Renal cortex interstitium (tissue), 11 donors: Measurements from ENCODE around the gene SCGN. TPM values are rescaled to one million over a fixed set of nuclear protein-coding genes. Genes with fewer than 3 reads are reported as not detected.

Experiments used
- DNase-seq, 11 donors: peaks; one replicate each; pipeline ENCODE4 v3.0.0-alpha.2; 2013; ENCODE audit warnings: low read depth in 9 of 11, low spot score in 4 of 11; ENCODE audit errors: extremely low read depth in 1 of 11
- polyA plus RNA-seq, 3 donors: library from polyadenylated mRNA; unstranded; fragments of 120-200 nt; gene quantifications; one replicate each; pipeline ENCODE4 v1.2.1, GENCODE V29; 2013; ENCODE audit not compliant: insufficient read length in 3 of 3

The SCGN gene
- polyA plus RNA-seq, 3 donors: 0.14 to 0.34 (median 0.22) TPM

- no peak for DNase-seq
Measured at GRCh38 chr6:25637211-25637610, 14.8 kb upstream of the SCGN start.

DNA sequence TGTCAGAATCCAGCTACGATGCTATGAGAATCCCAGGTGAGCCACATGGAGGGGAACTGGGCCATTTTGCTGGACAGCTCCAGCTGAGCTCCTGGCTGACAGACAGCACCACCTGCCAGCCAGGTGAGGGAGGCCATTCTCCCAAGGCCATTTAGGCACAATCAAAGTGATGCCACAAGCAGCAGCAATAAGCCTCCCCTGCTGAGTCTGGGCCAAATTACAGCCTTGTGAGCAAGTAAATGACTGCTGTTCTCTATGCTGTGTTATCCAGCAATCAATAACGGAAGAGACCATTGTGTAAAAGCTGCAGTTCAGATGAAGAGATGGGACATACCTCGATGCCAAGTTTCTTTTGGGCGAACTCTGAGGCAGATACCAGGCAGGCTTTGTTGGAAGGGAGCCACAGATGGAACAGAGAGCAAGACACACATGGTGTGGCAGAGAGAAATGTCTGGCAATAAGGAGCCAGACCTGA is 14.0 kb upstream of the SCGN start:
- DNase-seq: no peak

DNA sequence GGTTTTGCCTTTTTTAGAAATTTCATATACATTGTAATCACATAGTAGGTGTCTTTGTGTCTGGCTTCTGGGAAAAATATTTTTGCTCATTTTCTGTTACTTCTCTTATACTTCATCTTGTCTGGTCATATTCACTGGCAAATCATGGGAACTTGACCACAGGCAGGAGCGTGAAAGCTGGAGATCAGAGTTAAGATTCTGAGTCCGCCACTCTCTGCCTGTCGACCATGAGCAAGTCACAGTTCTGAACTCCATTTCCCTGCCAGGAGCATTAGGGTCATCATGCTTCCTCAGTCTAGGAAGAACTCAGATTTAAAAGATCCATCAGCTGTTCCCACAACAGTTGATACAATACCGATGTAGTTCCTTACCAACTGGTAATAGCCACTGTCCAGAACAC is 12.4 kb upstream of the SCGN start:
- no peak for DNase-seq

DNA sequence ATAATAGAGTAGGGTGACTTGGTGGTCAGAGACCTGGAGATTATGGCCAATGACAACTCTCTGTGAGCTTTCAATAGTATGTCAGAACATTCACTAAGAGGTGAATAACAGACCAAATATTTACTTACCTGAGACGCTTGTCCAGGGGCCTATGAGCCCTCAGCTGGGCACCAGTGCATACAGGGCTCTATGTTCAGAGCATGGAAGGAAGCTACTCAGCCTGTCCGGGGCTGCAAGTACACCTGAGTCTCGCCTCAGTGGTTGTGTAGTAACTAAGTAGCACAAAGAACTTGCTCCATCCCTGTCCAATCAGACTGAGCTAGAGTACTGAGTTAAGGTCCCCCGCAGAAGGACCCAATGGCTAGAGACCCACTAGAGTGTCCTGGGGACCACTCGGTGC is 11.6 kb upstream of the SCGN start:
- no peak for DNase-seq

- no peak for DNase-seq
Measured at GRCh38 chr6:25640891-25641290, 11.1 kb upstream of the SCGN start.

DNA sequence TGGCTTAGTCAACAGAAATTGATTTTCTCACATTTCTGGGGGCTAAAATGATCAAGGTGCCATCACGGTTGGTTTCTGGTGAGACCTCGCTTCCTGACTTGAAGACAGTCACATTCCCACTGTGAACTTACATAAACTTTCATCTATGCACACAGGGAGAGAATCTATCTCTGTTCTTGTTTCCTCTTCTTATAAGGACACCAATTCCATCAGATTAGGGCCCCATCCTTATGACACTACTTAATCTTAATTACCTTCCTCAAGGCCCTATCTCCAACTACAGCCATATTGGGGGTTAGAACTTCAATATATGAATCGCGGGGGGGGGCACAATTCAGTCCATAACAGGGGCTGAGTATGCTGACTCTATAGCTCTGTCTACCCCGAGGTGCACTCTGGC is 10.6 kb upstream of the SCGN start:
- DNase-seq: no peak

DNA sequence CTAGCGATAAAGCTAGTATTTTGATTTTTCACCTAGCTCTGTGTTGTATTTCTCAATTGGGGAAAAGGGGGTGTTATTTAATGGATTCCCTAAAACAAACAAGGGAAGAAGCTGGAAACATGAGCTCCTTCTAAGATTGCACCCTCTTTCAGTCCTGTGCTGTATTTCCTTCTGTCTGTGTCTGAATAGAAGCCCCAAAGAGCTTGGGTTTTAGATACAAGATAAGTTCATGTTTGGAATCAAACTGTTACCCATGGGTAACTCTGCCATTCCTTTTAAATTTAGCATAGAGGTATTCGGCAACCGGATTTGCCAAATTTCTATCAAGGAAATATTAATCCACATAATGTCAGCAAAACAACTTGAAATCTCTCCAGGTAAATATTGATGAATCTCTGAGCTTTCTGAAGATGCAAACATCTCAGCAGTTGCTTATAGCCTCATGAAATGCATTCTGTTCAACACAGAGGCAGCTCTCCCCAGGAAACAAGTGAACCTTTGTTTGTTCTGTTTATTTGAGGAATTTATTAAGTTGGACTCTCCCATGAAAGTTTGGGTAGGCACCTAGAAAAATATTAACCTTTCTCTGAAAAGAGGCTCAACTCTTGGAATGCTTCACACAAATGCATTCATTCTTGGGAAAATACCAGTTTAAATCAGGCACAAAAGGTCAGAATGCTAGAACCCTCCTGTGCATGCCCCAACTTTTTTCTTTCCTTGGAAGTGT is 9.9 kb upstream of the SCGN start:
- DNase-seq: peak in 1 of 11 donors; percentile 22

DNA sequence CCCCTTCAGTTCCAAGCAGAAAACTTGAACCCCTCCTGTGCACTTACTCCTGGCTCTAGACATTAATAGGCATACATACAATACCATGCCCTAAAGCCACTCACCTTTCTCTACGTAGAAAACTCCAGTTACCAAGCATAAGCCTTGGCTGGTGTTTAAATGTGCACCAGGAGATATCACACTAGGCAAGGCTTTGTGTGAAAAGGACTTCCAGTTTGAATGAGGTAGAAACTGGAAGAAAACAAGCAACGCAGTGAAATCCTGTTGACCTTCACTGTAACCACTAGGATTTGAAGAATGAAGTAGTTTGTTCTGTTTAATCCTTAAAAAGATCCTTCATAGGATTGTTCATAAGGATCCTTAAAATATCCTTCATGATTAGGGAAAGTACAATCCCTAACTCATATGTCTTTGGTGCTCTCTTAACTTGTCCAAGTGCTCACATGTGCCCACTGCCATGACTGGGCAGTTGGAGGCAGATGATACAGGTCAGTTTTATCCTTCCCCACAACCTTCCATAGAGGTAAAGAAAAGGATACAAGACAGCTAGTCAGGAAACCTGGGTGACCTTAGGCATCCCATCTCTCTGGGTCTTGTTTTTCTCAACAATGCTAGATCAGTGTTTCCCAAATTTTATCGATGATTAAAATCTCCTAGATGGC is 9.2 kb upstream of the SCGN start:
- no peak for DNase-seq

DNA sequence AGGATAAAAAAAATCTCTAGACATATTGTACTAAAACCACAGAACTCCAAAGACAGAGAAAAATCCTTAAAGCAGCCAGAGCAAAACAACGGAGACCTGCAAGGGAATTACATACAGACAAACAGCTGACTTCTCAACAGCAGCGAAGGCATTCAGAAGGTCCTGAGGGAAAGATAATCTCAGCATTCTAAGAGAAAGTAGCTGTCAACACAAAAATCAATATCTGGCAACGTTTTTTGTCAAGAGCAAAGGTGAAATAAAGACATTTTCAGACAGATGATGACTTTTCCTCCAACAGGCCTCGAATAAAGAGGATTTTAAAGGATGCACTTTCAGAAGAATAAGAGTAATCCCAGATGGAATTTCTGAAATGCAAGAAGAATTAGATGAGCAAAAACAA is 6.1 kb upstream of the SCGN start:
- no peak for DNase-seq

GRCh38 chr6:25649611-25650010 is 2.4 kb upstream of the SCGN start:
- no peak for DNase-seq

DNA sequence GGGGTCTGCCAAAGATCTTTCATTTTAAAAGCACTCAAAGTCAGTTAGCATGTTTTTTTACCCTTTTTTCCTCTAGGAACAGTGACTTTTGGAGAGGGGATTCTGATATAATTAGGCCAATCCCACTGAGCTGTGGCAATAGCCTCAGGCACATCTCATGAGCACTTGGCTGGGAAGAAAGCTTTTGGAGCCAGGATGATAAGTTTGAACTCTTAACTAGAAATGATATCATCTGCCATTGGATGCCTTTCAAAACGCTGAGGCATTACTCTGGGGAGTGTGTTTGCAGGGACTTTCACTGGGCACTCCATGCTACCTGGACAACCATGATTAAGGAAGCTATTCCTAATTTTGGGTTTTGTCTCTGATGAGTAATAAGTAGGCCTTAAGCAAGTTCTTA is 3.7 kb downstream of the SCGN start:
- no peak for DNase-seq

GRCh38 chr6:25659633-25660368 is 7.8 kb downstream of the SCGN start:
- no peak for DNase-seq

DNA sequence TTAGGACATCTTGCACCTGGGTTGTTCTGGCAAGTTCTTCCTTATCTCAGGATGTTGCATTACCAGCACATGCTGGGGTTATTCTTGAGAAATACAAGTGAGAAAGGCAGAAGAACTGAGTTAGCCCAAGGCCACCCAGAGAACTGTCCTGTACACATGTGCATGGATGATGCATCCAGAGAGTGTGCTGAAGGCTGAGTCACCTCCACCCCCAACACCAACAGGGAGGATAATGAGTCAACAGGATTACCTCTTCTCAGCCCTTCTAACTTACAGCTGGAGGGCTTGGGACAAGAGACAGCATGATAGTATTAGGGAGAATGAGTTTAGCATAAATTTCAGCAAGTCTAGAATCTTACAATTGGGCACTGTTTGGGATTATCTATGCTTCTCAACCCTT is 8.5 kb downstream of the SCGN start:
- no peak for DNase-seq

DNA sequence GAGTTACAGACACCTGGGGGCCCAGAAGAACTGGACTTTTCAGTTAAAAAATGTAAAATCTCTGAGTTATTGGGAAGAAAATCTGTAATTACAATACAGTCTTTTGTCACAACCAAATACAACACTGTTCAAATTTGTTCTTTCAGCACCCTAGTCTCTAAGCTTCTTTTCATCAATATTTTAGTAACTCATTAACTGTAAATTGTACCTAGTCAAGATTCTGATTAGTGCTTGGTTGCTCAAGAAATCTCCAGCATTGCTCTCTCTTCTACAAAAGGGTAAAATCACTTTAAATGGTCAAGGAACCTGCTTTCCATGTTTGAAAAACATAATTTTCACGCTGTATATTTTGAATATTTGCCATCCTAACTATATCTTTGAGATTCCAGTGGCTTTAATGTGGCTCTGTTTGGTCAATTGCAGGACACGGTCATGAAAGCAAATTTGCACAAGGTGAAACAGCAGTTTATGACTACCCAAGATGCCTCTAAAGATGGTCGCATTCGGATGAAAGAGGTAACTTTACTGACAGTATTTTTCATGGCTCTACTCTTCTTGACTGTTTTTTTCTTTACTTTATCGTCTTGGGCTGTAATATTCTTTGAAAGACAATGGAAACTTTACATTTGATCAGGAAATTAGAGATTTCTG is 9.2 kb downstream of the SCGN start:
- DNase-seq: no peak

DNA sequence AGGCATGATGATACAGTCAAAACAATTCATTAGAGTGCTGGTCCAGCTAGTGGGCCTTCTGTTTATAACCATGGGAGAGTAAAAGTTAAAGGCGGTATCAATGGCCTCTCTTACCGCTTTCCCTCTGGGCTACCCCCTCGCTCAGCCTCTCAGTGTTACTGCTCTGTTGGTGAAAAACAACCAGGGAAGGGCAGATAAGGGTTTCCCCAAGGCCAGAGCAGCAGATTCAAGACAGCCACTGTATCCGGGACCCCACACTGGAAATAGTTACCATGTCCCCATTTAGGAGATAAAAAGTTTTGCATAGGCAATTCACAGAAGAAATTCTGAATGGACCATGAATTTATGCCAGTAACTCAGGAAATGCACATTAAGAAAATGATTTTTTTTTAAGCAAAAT is 13.4 kb downstream of the SCGN start:
- no peak for DNase-seq

- no peak for DNase-seq
Measured at GRCh38 chr6:25669413-25669812, 17.4 kb downstream of the SCGN start.

DNA sequence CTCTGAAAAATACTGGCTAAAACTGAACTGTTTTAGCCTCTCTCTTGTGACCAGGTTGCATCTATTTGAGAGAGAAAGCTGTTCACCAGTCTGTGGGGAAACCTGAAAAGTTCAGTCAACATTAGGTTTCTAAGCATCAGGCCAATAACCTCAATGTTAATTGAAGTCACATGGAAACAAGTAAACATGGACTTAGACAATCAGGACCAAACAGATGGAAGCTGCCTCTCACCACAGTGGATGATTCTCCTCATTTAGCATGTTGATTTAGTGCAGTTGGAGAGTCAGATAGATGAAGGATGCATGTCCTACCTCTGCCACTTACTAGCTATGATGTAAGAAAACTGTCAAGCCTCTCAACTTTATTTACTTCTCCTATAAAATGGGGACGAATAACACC is 18.2 kb downstream of the SCGN start:
- DNase-seq: no peak

DNA sequence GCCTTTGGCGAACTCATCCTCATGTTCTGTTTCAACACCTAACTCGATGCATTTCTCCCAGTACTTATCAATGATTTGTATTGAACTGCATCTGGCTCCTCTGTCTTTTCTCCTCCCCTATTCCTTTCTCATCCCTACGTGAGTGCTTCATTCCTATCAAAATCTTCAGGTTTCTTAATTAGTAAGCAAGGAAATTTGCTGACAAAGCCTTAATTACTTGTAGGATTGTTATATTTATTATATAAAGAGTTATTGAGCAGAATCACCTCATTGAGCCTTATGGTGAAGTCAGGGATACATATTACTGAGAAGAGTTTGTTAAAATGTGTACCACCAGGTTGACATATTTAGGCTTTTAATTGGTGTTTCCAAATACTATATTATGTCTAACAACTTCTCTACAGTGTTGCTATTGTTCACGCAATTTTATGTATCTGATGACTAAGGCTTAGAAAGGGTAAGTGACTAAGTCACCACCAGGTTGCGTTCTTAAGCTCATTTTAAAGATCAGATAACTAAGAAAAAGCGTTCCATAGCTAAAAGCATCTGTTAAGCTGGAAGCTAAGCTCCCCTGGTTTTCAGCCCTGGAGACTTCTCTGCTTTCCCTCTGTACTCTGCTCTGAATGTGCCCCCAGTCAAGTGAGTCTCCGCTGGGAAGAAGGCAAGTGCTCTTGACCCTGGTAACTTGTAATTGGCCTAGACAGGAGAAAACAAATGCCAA is 18.9 kb downstream of the SCGN start:
- DNase-seq: no peak

DNA sequence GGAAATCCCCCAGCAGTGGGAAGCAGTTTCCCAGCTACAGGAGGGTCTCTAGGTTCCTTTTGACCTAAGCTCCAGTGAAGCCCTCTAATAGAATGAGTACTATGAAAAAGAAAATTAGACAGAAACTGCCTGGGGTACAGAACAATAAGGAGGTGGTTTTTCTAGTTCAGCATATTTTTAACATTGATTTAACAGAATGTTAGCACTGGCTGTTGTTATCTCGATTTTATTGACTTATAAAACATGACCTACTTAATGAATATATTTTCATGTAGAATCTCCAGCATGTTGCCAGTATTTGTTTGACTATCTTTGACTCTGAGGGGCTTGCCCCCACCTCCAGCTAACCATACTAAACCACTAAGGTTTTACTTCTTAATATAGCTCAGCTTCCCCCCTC is 19.6 kb downstream of the SCGN start:
- DNase-seq: no peak
